Measurements from ENCODE around the gene MAGEC3. TPM values are rescaled to one million over a fixed set of nuclear protein-coding genes. Genes with fewer than 3 reads are reported as not detected.
"Not testable (repeated sequence)": the region's sequence is repeated elsewhere in the genome, so short reads cannot be mapped to it uniquely, and the experiment has no call there.

MAGEC3 gene
- total RNA-seq, 1 experiment from 2014 or later = not detected

- DNase-seq (ENCODE audit: unreplicated experiment) = no peak
- CTCF ChIA-PET = no interaction called here
- Mint-ChIP-seq H3K4me3 (ENCODE audit: unreplicated experiment) (no peak overlapping the region), H3K27me3 (ENCODE audit: insufficient read depth, unreplicated experiment) (no peaks in the 10 kb centered on the region), H3K27ac (ENCODE audit: low read depth, unreplicated experiment) (peak overlapping the region; percentile 58), H3K36me3 (ENCODE audit: insufficient read depth, unreplicated experiment) (no peaks in the 10 kb centered on the region), H3K9me3 (ENCODE audit: unreplicated experiment) (no peaks in the 10 kb centered on the region), H3K4me1 (ENCODE audit: insufficient read depth, unreplicated experiment) (peaks cover 6% of the 10 kb centered on the region)
- TF ChIP-seq CTCF (IDR thresholded peaks at IDR 0.05; ENCODE audit: unreplicated experiment) = no peak
- POLR2A ChIA-PET = interaction anchor here (0.7 kb wide), 1 partner anchor 336 kb away, joined by 4 read pairs; no protein-coding TSS in a partner anchor
- intact Hi-C loops (cut with micrococcal nuclease) = no loop called here
- BruUV-seq (replicated peaks) = no TSS peak
Measured at GRCh38 chrX:141879616-141880015, 41.5 kb downstream of the MAGEC3 start.

- DNase-seq (ENCODE audit: unreplicated experiment); intact Hi-C loops (cut with micrococcal nuclease); H3K9me3 Mint-ChIP-seq (ENCODE audit: unreplicated experiment); POLR2A ChIA-PET; H3K4me3 Mint-ChIP-seq (ENCODE audit: unreplicated experiment); CTCF ChIA-PET; BruUV-seq (replicated peaks); H3K27ac Mint-ChIP-seq (ENCODE audit: low read depth, unreplicated experiment); H3K36me3 Mint-ChIP-seq (ENCODE audit: insufficient read depth, unreplicated experiment); H3K27me3 Mint-ChIP-seq (ENCODE audit: insufficient read depth, unreplicated experiment): not testable (repeated sequence)
- peaks cover 11% of the 10 kb centered on the region for H3K4me1 Mint-ChIP-seq (ENCODE audit: insufficient read depth, unreplicated experiment)
Measured at GRCh38 chrX:141888811-141889210, 50.7 kb downstream of the MAGEC3 start.

- Mint-ChIP-seq H3K27ac (ENCODE audit: low read depth, unreplicated experiment) (no peak overlapping the region), H3K36me3 (ENCODE audit: insufficient read depth, unreplicated experiment) (no peaks in the 10 kb centered on the region), H3K4me1 (ENCODE audit: insufficient read depth, unreplicated experiment) (peaks cover 5% of the 10 kb centered on the region), H3K27me3 (ENCODE audit: insufficient read depth, unreplicated experiment) (no peaks in the 10 kb centered on the region), H3K4me3 (ENCODE audit: unreplicated experiment) (no peak overlapping the region), H3K9me3 (ENCODE audit: unreplicated experiment) (no peaks in the 10 kb centered on the region)
- BruUV-seq (replicated peaks) = no TSS peak
- intact Hi-C loops (cut with micrococcal nuclease) = no loop called here
- DNase-seq (ENCODE audit: unreplicated experiment) = no peak
- POLR2A ChIA-PET = no interaction called here
- CTCF ChIA-PET = no interaction called here
- no peak for TF ChIP-seq CTCF (IDR thresholded peaks at IDR 0.05; ENCODE audit: unreplicated experiment)
Measured at GRCh38 chrX:141894733-141895132, 56.6 kb downstream of the MAGEC3 start.

- POLR2A ChIA-PET = no interaction called here
- peaks cover 5% of the 10 kb centered on the region for H3K4me1 Mint-ChIP-seq (ENCODE audit: insufficient read depth, unreplicated experiment)
- H3K4me3 Mint-ChIP-seq (ENCODE audit: unreplicated experiment) = no peak overlapping the region
- no peaks in the 10 kb centered on the region for H3K27me3 Mint-ChIP-seq (ENCODE audit: insufficient read depth, unreplicated experiment)
- no peak overlapping the region for H3K27ac Mint-ChIP-seq (ENCODE audit: low read depth, unreplicated experiment)
- no peaks in the 10 kb centered on the region for H3K9me3 Mint-ChIP-seq (ENCODE audit: unreplicated experiment)
- no peak for TF ChIP-seq CTCF (IDR thresholded peaks at IDR 0.05; ENCODE audit: unreplicated experiment)
- CTCF ChIA-PET = no interaction called here
- no peaks in the 10 kb centered on the region for H3K36me3 Mint-ChIP-seq (ENCODE audit: insufficient read depth, unreplicated experiment)
- intact Hi-C loops (cut with micrococcal nuclease) = no loop called here
- DNase-seq (ENCODE audit: unreplicated experiment) = no peak
- BruUV-seq (replicated peaks) = no TSS peak
Measured at GRCh38 chrX:141897690-141898089, 59.6 kb downstream of the MAGEC3 start.

GRCh38 chrX:141902366-141902765 lies 64.2 kb downstream of the MAGEC3 start:
- no peak for DNase-seq (ENCODE audit: unreplicated experiment)

More at GRCh38 chrX:141902366-141902765, 64.2 kb downstream of the MAGEC3 start:
- Mint-ChIP-seq H3K4me3 (ENCODE audit: unreplicated experiment) (no peak overlapping the region), H3K27me3 (ENCODE audit: insufficient read depth, unreplicated experiment) (peaks cover 5% of the 10 kb centered on the region), H3K4me1 (ENCODE audit: insufficient read depth, unreplicated experiment) (peaks cover 14% of the 10 kb centered on the region), H3K9me3 (ENCODE audit: unreplicated experiment) (peaks cover 26% of the 10 kb centered on the region), H3K27ac (ENCODE audit: low read depth, unreplicated experiment) (no peak overlapping the region), H3K36me3 (ENCODE audit: insufficient read depth, unreplicated experiment) (peaks cover 6% of the 10 kb centered on the region)
- intact Hi-C loops (cut with micrococcal nuclease) = no loop called here
- no peak for TF ChIP-seq CTCF (IDR thresholded peaks at IDR 0.05; ENCODE audit: unreplicated experiment)
- ChIA-PET CTCF (no interaction called here), POLR2A (no interaction called here)
- BruUV-seq (replicated peaks) = no TSS peak
